HepG2 (cell line): ENCODE results near the gene GAPDH. TPM values are rescaled to one million over a fixed set of nuclear protein-coding genes. Genes with fewer than 3 reads are reported as not detected.

Source experiments
- ATF7 ChIP-seq, 2 experiments: fragments of 450-650 bp in 1 of 2; sonication (generic) in 1 of 2; formaldehyde crosslinking in 1 of 2; IDR thresholded peaks; 2 replicates each; pipeline versions ENCODE4 v1.4.0 to v1.6.1; 2016 to 2020; ENCODE audit warnings: antibody characterized with exemption in 1 of 2, mild to moderate bottlenecking in 1 of 2, missing genetic modification reagents in 1 of 2
- GABPB1 ChIP-seq: IDR thresholded peaks from 2 replicates; pipeline ENCODE4 v1.6.1; 2016; ENCODE audit warnings: mild to moderate bottlenecking, missing genetic modification reagents, moderate library complexity, missing compliant biosample characterization
- HIVEP1 ChIP-seq: sonication (generic); formaldehyde crosslinking; IDR thresholded peaks from 2 replicates; pipeline ENCODE4 v1.4.0; 2020; ENCODE audit warnings: mild to moderate bottlenecking, missing genetic modification reagents
- HNRNPH1 ChIP-seq: fragments of 200-400 bp; formaldehyde crosslinking; optimal IDR thresholded peaks from 2 replicates; pipeline ENCODE3; 2017; ENCODE audit warnings: mild to moderate bottlenecking, low read depth, low read length
- PHF8 ChIP-seq: sonication (generic); formaldehyde crosslinking; IDR thresholded peaks from 2 replicates; pipeline ENCODE4 v1.5.0; 2020; ENCODE audit warnings: missing genetic modification reagents
- SMAD3 ChIP-seq: sonication (generic); formaldehyde crosslinking; IDR thresholded peaks from 2 replicates; pipeline ENCODE4 v1.4.0; 2020; ENCODE audit warnings: missing genetic modification reagents
- SMARCC2 ChIP-seq: fragments of 450-650 bp; IDR thresholded peaks from 2 replicates; pipeline ENCODE4 v1.6.1; 2017; ENCODE audit warnings: antibody characterized with exemption, mild to moderate bottlenecking
- SP2 ChIP-seq: sonication (generic); formaldehyde crosslinking; IDR thresholded peaks from 2 replicates; pipeline ENCODE4 v1.5.1; 2020; ENCODE audit warnings: mild to moderate bottlenecking, missing genetic modification reagents
- THAP11 ChIP-seq: IDR thresholded peaks from 2 replicates; pipeline ENCODE4 v1.6.1; 2016; ENCODE audit warnings: missing biosample characterization, missing genetic modification reagents
- TSC22D2 ChIP-seq: sonication (generic); formaldehyde crosslinking; IDR thresholded peaks from 2 replicates; pipeline ENCODE4 v1.5.1; 2020; ENCODE audit warnings: missing genetic modification reagents, mild to moderate bottlenecking, borderline replicate concordance
- ZBTB21 ChIP-seq: sonication (generic); formaldehyde crosslinking; IDR thresholded peaks from 2 replicates; pipeline ENCODE4 v1.4.0; 2020; ENCODE audit warnings: missing genetic modification reagents
- ZNF143 ChIP-seq: sonication (generic); formaldehyde crosslinking; IDR thresholded peaks from 2 replicates; pipeline ENCODE4 v1.4.0; 2020; ENCODE audit warnings: missing genetic modification reagents
- ZNF766 ChIP-seq: sonication (generic); formaldehyde crosslinking; IDR thresholded peaks from 2 replicates; pipeline ENCODE4 v1.5.0; 2020; ENCODE audit warnings: missing genetic modification reagents, borderline replicate concordance
- ZNF772 ChIP-seq: sonication (generic); formaldehyde crosslinking; IDR thresholded peaks from 2 replicates; pipeline ENCODE4 v1.5.0; 2020; ENCODE audit warnings: mild to moderate bottlenecking, missing genetic modification reagents
- ZNF83 ChIP-seq: sonication (generic); formaldehyde crosslinking; IDR thresholded peaks from 2 replicates; pipeline ENCODE4 v1.4.0; 2020; ENCODE audit warnings: missing genetic modification reagents, mild to moderate bottlenecking, borderline replicate concordance
- polyA plus RNA-seq, 8 experiments: library from polyadenylated mRNA; depleted of rRNA in 3 of 8; stranded (reverse) in 7 of 8; unstranded in 1 of 8; fragments of >200 nt; fragmentation: Illumina TruSeq in 4 of 8; extraction: Trizol in 4 of 8; gene quantifications; 2 replicates each; pipeline versions ENCODE4 v1.2.1 to v1.2.3, GENCODE V29; 2011 to 2016; ENCODE audit warnings: low read depth in 4 of 8, missing spikeins in 1 of 8, mixed read lengths in 1 of 8; ENCODE audit not compliant: insufficient read depth in 1 of 8
- total RNA-seq, 5 experiments: library from RNA; depleted of rRNA; stranded (reverse); fragments of >200 nt; fragmentation: Illumina TruSeq; extraction: Trizol; gene quantifications; 2 replicates each; pipeline ENCODE4 v1.2.3, GENCODE V29; 2016; ENCODE audit warnings: low read depth in 1 of 5
- TF ChIP-seq, protein P1 (sequence below): sonication (generic); formaldehyde crosslinking; IDR thresholded peaks from 2 replicates; pipeline ENCODE4 v1.4.0; 2020; ENCODE audit warnings: mild to moderate bottlenecking, missing genetic modification reagents
- TF ChIP-seq, protein P2 (sequence below): sonication (generic); formaldehyde crosslinking; IDR thresholded peaks from 2 replicates; pipeline ENCODE4 v1.8.1; 2023; ENCODE audit warnings: mild to moderate bottlenecking, missing genetic modification reagents
- TF ChIP-seq, protein P3 (sequence below): sonication (generic); formaldehyde crosslinking; IDR thresholded peaks from 2 replicates; pipeline ENCODE4 v1.5.0; 2020; ENCODE audit warnings: missing genetic modification reagents
- TF ChIP-seq, protein P4 (sequence below): sonication (generic); formaldehyde crosslinking; IDR thresholded peaks from 2 replicates; pipeline ENCODE4 v1.4.0; 2020; ENCODE audit warnings: low read depth, missing genetic modification reagents

The GAPDH gene
- total and polyA plus RNA-seq, 2 of the 13 experiments (the other 11 are each of a cell fraction or from before 2014, with no cell fraction given), result 3,038 to 12,722 TPM

DNA sequence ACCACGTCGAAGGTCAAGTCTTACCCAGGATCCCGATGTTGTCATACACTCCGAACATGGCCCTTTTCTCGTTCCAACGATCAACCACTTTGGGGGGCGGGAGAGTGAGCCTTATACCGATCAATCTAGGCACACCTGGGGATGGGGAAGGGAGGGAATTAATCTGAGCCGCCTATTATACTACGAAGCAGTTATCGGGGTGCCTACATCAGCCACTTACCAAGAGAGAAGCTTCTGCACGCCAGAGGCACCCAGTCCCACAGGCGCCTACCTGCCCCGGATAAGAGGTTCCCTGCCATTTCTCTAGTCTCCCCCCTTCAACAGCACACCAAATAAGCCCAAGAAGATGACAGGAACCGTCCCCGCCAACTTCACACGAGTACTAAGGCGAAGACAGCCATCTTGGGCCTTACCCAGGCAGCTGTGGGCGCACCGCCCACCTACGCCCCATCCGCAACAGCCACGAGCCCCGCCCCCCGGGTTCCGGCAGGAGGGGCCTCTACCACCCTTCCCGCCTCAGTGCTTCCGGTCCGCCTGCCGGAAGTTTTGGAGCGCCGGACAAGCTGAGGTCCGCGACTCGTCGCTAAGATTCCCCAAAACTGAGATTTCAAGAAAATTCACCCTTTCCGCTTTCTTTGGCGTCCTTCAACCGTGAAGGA lies 41.4 kb upstream of the GAPDH start, which contains the start of gene MRPL51 (continued):
- TF ChIP-seq, protein P1, sequence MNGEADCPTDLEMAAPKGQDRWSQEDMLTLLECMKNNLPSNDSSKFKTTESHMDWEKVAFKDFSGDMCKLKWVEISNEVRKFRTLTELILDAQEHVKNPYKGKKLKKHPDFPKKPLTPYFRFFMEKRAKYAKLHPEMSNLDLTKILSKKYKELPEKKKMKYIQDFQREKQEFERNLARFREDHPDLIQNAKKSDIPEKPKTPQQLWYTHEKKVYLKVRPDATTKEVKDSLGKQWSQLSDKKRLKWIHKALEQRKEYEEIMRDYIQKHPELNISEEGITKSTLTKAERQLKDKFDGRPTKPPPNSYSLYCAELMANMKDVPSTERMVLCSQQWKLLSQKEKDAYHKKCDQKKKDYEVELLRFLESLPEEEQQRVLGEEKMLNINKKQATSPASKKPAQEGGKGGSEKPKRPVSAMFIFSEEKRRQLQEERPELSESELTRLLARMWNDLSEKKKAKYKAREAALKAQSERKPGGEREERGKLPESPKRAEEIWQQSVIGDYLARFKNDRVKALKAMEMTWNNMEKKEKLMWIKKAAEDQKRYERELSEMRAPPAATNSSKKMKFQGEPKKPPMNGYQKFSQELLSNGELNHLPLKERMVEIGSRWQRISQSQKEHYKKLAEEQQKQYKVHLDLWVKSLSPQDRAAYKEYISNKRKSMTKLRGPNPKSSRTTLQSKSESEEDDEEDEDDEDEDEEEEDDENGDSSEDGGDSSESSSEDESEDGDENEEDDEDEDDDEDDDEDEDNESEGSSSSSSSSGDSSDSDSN (CRISPR knock-in tag), result peak; percentile 53
- TF ChIP-seq THAP11 (CRISPR knock-in tag), result peak; percentile 92
- no peak for TF ChIP-seq SMARCC2
- TF ChIP-seq TSC22D2, result no peak
- TF ChIP-seq ZNF772 (CRISPR knock-in tag), result peak; percentile 76; the same call in 1 of the 2 replicates
- TF ChIP-seq GABPB1 (CRISPR knock-in tag), result peak; percentile 97
- TF ChIP-seq, protein P2, sequence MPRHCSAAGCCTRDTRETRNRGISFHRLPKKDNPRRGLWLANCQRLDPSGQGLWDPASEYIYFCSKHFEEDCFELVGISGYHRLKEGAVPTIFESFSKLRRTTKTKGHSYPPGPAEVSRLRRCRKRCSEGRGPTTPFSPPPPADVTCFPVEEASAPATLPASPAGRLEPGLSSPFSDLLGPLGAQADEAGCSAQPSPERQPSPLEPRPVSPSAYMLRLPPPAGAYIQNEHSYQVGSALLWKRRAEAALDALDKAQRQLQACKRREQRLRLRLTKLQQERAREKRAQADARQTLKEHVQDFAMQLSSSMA, result no peak
- TF ChIP-seq ATF7 (IDR thresholded peaks at IDR 0.05), result no peak
- no peak for TF ChIP-seq ATF7 (CRISPR knock-in tag; IDR thresholded peaks at IDR 0.05)
- TF ChIP-seq PHF8, result peak; percentile 82
- no peak for TF ChIP-seq HNRNPH1
- no peak; the same call in none of the 2 replicates for TF ChIP-seq HIVEP1 (CRISPR knock-in tag)
- TF ChIP-seq ZNF143 (CRISPR knock-in tag), result peak; percentile 85
- 0 out of 2 replicates have a peak, but pooled peaks have one; percentile 13 for TF ChIP-seq ZNF766 (CRISPR knock-in tag)
- TF ChIP-seq ZBTB21 (CRISPR knock-in tag), result no peak
- peak; percentile 77 for TF ChIP-seq SP2 (CRISPR knock-in tag)
- TF ChIP-seq, protein P3, sequence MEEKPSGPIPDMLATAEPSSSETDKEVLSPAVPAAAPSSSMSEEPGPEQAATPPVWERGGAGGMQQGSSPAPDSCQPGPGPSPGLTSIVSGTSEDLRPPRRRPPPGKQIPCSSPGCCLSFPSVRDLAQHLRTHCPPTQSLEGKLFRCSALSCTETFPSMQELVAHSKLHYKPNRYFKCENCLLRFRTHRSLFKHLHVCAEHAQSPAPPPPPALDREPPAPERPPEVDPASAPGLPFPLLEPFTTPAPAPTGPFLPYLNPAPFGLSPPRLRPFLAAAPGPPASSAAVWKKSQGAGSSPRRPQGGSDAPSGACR, result peak; percentile 62; the same call in 1 of the 2 replicates
- TF ChIP-seq ZNF83, result no peak
- TF ChIP-seq SMAD3, result peak; percentile 44; the same call in 1 of the 2 replicates
- TF ChIP-seq, protein P4, sequence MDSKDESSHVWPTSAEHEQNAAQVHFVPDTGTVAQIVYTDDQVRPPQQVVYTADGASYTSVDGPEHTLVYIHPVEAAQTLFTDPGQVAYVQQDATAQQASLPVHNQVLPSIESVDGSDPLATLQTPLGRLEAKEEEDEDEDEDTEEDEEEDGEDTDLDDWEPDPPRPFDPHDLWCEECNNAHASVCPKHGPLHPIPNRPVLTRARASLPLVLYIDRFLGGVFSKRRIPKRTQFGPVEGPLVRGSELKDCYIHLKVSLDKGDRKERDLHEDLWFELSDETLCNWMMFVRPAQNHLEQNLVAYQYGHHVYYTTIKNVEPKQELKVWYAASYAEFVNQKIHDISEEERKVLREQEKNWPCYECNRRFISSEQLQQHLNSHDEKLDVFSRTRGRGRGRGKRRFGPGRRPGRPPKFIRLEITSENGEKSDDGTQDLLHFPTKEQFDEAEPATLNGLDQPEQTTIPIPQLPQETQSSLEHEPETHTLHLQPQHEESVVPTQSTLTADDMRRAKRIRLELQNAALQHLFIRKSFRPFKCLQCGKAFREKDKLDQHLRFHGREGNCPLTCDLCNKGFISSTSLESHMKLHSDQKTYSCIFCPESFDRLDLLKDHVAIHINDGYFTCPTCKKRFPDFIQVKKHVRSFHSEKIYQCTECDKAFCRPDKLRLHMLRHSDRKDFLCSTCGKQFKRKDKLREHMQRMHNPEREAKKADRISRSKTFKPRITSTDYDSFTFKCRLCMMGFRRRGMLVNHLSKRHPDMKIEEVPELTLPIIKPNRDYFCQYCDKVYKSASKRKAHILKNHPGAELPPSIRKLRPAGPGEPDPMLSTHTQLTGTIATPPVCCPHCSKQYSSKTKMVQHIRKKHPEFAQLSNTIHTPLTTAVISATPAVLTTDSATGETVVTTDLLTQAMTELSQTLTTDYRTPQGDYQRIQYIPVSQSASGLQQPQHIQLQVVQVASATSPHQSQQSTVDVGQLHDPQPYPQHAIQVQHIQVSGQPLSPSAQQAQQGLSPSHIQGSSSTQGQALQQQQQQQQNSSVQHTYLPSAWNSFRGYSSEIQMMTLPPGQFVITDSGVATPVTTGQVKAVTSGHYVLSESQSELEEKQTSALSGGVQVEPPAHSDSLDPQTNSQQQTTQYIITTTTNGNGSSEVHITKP (CRISPR knock-in tag), result no peak
